Peyer's patch (tissue), 4 donors: ENCODE results near the gene RNF168. TPM values are rescaled to one million over a fixed set of nuclear protein-coding genes. Genes with fewer than 3 reads are reported as not detected.
"Not testable (repeated sequence)": the region's sequence is repeated elsewhere in the genome, so short reads cannot be mapped to it uniquely, and the experiment has no call there.

Experiments
- DNase-seq, 3 donors: peaks; one replicate each; pipeline ENCODE4 v3.0.0-alpha.2; 2017 to 2019
- H3K27ac ChIP-seq, 4 donors: fragments of 200-600 bp; sonication (generic); one replicate each; pipeline ENCODE4 v1.5.1; 2016 to 2019
- H3K27me3 ChIP-seq, 2 donors: fragments of 200-600 bp; sonication (generic); one replicate each; pipeline ENCODE4 v1.5.1; 2019
- H3K36me3 ChIP-seq, 3 donors: fragments of 200-600 bp; sonication (generic); one replicate each; pipeline ENCODE4 v1.5.1; 2016 to 2019
- H3K4me1 ChIP-seq, 4 donors: fragments of 200-600 bp; sonication (generic); one replicate each; pipeline ENCODE4 v1.5.1; 2016 to 2019
- H3K4me3 ChIP-seq, 4 donors: fragments of 200-600 bp; sonication (generic); 1 replicate in 3 of 4; 2 replicates in 1 of 4; pipeline ENCODE4 v1.5.1; 2016 to 2019; ENCODE audit warnings: mild to moderate bottlenecking in 1 of 4
- H3K9me3 ChIP-seq, 4 donors: fragments of 200-600 bp; sonication (generic); one replicate each; pipeline ENCODE4 v1.5.1; 2016 to 2019; ENCODE audit warnings: mild to moderate bottlenecking in 1 of 4
- POLR2A ChIP-seq, 2 donors: fragments of 450-650 bp; IDR thresholded peaks; one replicate each; pipeline ENCODE4 v1.5.1; 2017; ENCODE audit warnings: antibody characterized with exemption in 2 of 2, mild to moderate bottlenecking in 2 of 2, moderate library complexity in 2 of 2
- total RNA-seq, 4 donors: library from RNA; depleted of rRNA; stranded (reverse); fragments of >200 nt; gene quantifications; one replicate each; pipeline ENCODE4 v1.1.0, GENCODE V29; 2016
- TF ChIP-seq, protein P1 (sequence below), 6 experiments: fragments of 450-650 bp in 4 of 6; fragments of 200-600 bp in 2 of 6; sonication (generic) in 1 of 6; IDR thresholded peaks; one replicate each; pipeline ENCODE4 v1.5.1; 2017 to 2019; ENCODE audit warnings: antibody characterized with exemption in 6 of 6, mild to moderate bottlenecking in 3 of 6, moderate library complexity in 1 of 6

Gene RNF168
- total RNA-seq, 4 donors from 2014 or later, result 13.3 to 56.1 (median 18.3) TPM

DNA sequence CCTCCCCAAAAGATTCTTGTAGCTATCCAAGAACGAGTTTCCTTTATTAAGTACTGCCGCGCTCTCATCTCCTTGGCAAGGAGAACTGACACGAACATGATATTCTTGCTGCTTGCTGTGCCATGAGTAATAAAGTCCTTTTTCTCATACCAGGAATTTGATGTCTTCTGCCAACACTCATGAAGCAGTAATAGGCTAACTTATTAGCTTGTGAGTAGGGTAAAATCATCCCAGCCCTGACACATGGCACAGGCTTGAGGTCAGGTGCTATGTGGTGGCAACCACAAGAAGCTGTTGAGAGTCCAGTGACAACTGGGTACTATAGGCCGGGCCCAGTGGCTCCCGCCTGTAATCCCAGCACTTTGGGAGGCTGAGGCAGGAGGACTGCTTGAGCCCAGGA, 48.6 kb downstream of the RNF168 start:
- DNase-seq, result no peak
- no peak overlapping the region for H3K27ac ChIP-seq
- H3K4me1 ChIP-seq, result no peaks in the 10 kb centered on the region
- H3K36me3 ChIP-seq, result no peaks in the 10 kb centered on the region
- no peaks in the 10 kb centered on the region for H3K27me3 ChIP-seq
- H3K9me3 ChIP-seq, result no peaks in the 10 kb centered on the region
- TF ChIP-seq, protein P1, sequence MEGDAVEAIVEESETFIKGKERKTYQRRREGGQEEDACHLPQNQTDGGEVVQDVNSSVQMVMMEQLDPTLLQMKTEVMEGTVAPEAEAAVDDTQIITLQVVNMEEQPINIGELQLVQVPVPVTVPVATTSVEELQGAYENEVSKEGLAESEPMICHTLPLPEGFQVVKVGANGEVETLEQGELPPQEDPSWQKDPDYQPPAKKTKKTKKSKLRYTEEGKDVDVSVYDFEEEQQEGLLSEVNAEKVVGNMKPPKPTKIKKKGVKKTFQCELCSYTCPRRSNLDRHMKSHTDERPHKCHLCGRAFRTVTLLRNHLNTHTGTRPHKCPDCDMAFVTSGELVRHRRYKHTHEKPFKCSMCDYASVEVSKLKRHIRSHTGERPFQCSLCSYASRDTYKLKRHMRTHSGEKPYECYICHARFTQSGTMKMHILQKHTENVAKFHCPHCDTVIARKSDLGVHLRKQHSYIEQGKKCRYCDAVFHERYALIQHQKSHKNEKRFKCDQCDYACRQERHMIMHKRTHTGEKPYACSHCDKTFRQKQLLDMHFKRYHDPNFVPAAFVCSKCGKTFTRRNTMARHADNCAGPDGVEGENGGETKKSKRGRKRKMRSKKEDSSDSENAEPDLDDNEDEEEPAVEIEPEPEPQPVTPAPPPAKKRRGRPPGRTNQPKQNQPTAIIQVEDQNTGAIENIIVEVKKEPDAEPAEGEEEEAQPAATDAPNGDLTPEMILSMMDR (IDR thresholded peaks at IDR 0.05), result no peak
- no peak for TF ChIP-seq POLR2A (IDR thresholded peaks at IDR 0.05)
- H3K4me3 ChIP-seq, result no peak overlapping the region

DNA sequence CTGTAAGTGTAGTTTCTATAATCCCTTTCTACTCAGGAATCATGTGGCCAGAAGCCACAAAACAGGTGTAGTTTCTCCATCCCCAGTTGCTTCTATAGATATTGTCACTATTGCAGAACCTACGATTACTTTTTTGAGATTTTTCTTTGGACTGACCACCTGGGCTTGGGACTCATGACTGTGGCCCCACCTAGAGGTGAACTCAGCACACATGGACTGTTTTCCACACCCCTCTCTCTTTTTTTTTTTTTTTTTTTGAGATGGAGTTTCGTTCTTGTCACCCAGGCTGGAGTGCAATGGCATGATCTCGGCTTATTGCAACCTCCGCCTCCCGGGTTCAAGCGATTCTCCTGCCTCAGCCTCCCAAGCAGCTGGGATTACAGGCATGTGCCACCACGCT, 58.2 kb downstream of the RNF168 start:
- H3K4me1 ChIP-seq, DNase-seq, H3K36me3 ChIP-seq, H3K9me3 ChIP-seq, H3K27ac ChIP-seq, H3K4me3 ChIP-seq, H3K27me3 ChIP-seq: not testable (repeated sequence)

DNA sequence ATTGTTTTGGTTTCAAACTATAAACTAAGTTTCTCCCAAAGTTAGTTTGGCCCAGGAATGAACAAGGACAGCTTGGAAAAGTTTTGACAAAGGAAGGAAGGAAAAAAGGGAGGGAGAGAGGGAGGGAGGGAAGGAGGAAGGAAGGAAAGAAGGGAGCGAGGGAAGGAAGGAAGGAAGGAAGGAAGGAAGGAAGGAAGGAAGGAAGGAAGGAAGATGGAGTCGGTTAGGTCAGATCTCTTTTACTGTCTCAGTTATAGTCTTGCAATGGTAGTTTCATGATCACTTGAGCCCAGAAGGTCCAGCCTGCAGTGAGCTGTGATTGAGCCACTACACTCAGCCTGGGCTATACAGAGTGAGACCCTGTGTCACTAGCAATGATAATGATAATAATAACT, 59.1 kb downstream of the RNF168 start:
- Histone ChIP-seq H3K27me3 (no peaks in the 10 kb centered on the region), H3K27ac (no peak overlapping the region), H3K36me3 (no peaks in the 10 kb centered on the region), H3K4me3 (no peak overlapping the region), H3K4me1 (no peaks in the 10 kb centered on the region), H3K9me3 (no peaks in the 10 kb centered on the region)
- DNase-seq, result no peak
- no peak for TF ChIP-seq POLR2A (IDR thresholded peaks at IDR 0.05)
- TF ChIP-seq, protein P1 (IDR thresholded peaks at IDR 0.05), result no peak

DNA sequence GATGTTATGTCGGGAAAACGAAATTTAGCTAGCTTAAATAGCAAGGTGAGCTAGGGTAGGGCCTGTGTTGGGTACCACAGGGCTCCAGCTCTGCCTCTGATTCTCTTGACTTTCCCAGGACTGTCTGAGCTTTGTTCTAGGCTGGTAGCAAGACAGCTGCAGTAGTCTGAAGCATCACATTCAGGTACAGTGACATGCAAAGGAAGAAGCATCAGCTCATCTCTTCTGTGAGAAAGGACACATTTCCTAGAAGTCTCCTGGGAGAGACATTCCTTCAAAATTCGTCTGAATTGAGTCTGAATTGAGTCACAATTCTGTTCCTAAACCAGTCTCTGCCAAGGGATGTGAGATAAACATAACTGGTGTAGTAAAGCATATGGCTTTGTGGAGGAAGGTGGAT, 62.9 kb downstream of the RNF168 start:
- H3K4me3 ChIP-seq, result no peak overlapping the region
- no peaks in the 10 kb centered on the region for H3K4me1 ChIP-seq
- no peaks in the 10 kb centered on the region for H3K36me3 ChIP-seq
- no peak for TF ChIP-seq POLR2A (IDR thresholded peaks at IDR 0.05)
- TF ChIP-seq, protein P1 (IDR thresholded peaks at IDR 0.05), result no peak
- H3K27ac ChIP-seq, result no peak overlapping the region
- H3K27me3 ChIP-seq, result no peaks in the 10 kb centered on the region
- DNase-seq, result no peak
- no peaks in the 10 kb centered on the region for H3K9me3 ChIP-seq

DNA sequence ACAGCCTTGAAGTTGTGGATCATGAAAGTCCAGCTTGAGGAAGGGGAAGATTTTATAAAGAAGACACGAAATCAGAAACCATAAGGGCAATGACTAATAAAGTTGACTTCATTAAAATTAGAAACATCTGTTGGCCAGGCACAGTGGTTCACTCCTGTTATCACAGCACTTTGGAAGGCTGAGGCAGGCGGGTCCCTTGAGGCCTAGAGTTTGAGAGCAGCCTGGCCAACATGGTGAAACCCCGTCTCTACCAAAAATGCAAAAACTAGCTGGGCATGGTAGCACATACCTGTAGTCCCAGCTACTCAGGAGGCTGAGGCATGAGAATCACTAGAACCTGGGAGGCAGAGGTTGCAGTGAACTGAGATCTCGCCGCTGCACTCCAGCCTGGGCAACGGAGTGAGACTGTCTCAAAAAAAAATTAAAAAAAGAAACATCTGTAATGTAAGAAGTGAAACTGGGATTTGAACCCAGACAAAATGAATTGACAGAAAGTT, 63.5 kb downstream of the RNF168 start:
- H3K27me3 ChIP-seq, result no peaks in the 10 kb centered on the region
- H3K4me3 ChIP-seq, result no peak overlapping the region
- H3K27ac ChIP-seq, result no peak overlapping the region
- DNase-seq, result no peak
- TF ChIP-seq, protein P1 (IDR thresholded peaks at IDR 0.05), result no peak
- no peak for TF ChIP-seq POLR2A (IDR thresholded peaks at IDR 0.05)
- H3K4me1 ChIP-seq, result no peaks in the 10 kb centered on the region
- H3K9me3 ChIP-seq, result no peaks in the 10 kb centered on the region
- no peaks in the 10 kb centered on the region for H3K36me3 ChIP-seq

DNA sequence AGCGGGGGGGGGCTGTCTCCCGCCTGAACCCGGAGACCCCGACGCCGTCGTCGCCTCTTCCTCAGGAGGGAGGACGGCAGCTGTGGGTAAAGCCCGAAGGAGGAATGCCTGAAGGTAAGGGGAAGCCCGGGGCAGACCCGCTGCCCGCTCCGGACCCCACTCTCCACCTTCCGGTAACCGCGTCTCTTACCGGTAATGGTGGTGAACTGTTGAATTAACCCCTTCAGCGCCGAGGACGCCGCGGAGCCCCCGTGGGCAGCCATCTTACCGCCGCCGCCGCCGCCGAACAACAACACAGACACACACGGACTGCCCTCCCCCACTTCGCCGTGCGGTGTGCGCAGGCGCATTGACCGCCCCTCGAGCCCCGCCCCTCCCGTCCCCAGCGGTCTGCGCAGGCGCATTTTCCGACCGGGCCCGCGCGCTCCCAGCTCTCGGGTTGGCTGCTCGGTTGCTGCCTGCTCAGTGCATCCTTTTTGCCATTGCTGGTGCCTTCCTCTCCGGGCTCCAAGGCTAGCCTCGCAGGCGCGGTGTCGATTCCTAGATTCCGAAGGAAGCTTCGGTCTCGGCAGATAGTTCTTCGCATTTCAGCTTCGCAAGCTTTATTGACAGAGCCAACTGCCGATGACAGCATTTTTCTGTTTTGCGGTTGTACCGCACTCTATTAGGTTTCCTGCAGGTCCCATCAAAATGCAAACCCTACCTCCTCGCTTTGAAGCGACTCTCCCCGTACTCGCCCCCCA, 71.3 kb downstream of the RNF168 start, which contains the start of gene UBXN7:
TSS of gene UBXN7 (minus strand) at position 291 of the 743 bp plus-strand sequence. CDS start at position 263, 28 bp downstream.
- TF ChIP-seq, protein P1 (IDR thresholded peaks at IDR 0.05), result no peak
- TF ChIP-seq POLR2A (IDR thresholded peaks at IDR 0.05), result peak; percentile 28 to 60
- Histone ChIP-seq H3K9me3 (no peaks in the 10 kb centered on the region), H3K27ac (peak within 1 kb of the TSS; percentile 84 to 93 (median 86)), H3K4me3 (peak within 1 kb of the TSS; percentile 78 to 93 (median 82)), H3K27me3 (no peaks in the 10 kb centered on the region), H3K4me1 (peaks cover 0 to 12% (median 2%) of the 10 kb centered on the region in 4 donors), H3K36me3 (peaks cover 0 to 6% (median 0%) of the 10 kb centered on the region in 3 donors)
- DNase-seq, result peak; percentile 93 to 97 (median 97)
